M059J (cell line): ENCODE data around the gene CREB1. TPM values are rescaled to one million over a fixed set of nuclear protein-coding genes. Genes with fewer than 3 reads are reported as not detected.
A peak's percentile ranks its signal among the peaks of the same experiment; 100 is the strongest.

Experiments
- DNase-seq: peaks from one replicate; pipeline ENCODE4 v3.0.0-alpha.2; 2012; ENCODE audit warnings: low read depth
- total RNA-seq: library from RNA; depleted of rRNA; stranded (reverse); fragments of >200 nt; shearing (Covaris generic); gene quantifications from 2 replicates; pipeline ENCODE4 v1.2.3, GENCODE V29; 2014

The CREB1 gene
- total RNA-seq, 1 experiment from 2014 or later: 55.0 TPM

DNA sequence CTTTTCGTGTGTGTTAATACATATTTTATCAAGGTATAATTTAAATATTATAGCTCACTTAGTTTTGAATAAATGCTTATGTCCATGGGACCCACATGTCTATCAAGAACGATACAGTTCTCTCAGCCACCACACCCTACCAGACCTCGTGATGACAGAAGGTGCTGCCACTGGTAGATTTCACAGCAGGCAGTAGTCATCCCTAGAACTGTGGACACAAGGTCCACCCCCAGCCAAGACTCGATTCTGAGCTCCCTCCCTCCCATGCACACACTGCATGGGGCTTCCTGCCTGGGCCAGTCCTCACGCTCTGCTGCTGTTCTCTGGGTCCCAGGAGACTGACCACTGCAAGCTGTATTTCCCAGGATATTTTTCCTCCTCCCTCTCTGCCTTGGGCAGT is 26.5 kb upstream of the CREB1 start:
- peak; percentile 11 for DNase-seq

DNA sequence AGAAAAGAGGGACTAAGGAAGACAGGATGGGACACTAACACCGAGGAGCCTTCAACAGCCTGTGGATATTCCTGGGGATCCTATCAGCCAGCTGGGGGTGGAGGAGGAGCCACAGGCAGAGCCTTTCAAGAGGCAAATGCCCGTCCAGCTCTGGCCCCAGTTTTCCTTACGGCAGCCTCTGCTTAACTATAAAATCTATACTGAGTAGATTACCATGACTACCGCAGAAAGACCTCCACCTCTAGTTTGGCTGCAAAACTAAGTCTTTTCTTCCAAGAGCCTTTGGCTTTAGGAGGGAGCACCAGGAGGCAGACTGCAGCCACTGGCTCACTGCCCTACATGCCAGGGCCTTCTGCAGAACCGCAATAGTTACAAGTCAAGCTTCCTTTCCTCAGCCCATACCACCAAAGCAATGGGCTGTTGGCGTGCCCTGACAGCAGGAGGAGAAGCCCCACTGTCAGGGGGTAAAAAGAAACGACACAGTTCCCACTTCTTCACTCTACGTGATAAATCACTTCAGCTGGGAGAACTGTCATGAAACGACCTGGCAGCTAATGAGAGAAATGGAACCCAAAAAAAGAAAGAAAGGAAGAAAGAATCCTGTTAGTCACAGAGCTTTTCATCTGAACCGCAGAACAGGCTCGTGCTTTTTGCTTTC is 25.1 kb upstream of the CREB1 start:
- peak; percentile 75 for DNase-seq

DNA sequence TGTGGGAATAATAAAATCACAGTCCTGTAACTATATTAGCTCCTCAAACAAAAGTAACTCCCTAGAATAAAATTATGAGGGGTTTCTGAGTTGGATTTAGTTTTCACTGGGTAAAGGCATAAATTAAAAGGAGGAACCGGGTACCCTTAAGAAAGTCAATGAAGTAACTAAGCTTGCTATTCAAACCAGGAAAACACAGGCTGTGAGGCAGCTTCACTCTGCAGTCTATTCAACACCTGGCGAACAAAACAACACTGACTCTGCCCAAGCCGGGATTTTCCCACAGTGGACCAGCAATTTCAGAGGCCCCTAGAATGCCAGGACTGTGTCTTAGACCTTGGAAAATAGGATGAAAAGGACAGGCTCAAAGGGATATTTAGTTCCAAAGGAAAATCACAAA is 24.6 kb upstream of the CREB1 start:
- peak; percentile 31 for DNase-seq

- peak; percentile 91 for DNase-seq
Observed at GRCh38 chr2:207505728-207506127, 24.0 kb upstream of the CREB1 start.

GRCh38 chr2:207506426-207506825 is 23.3 kb upstream of the CREB1 start:
- no peak for DNase-seq

DNA sequence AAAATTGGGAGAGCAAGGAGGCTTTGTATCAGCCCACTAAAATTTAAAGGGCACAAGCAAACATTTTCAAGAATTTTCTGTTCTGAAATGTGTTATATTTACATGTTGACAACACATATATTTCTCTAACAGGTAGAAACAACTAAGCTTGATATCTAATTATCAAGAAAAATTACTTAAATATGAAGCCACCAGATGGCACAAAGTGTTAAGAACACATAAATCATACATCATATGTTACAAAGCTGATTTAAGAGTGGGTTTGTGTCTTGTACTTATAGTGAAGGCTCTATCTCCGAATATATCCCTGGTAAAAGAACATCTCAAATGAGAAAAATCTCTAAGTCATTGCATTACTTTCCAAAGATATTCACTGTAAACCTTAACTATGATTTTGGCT is 19.6 kb upstream of the CREB1 start:
- no peak for DNase-seq

GRCh38 chr2:207511851-207512250 is 17.9 kb upstream of the CREB1 start:
- DNase-seq: no peak

- no peak for DNase-seq
Observed at GRCh38 chr2:207512356-207512755, 17.4 kb upstream of the CREB1 start.

DNA sequence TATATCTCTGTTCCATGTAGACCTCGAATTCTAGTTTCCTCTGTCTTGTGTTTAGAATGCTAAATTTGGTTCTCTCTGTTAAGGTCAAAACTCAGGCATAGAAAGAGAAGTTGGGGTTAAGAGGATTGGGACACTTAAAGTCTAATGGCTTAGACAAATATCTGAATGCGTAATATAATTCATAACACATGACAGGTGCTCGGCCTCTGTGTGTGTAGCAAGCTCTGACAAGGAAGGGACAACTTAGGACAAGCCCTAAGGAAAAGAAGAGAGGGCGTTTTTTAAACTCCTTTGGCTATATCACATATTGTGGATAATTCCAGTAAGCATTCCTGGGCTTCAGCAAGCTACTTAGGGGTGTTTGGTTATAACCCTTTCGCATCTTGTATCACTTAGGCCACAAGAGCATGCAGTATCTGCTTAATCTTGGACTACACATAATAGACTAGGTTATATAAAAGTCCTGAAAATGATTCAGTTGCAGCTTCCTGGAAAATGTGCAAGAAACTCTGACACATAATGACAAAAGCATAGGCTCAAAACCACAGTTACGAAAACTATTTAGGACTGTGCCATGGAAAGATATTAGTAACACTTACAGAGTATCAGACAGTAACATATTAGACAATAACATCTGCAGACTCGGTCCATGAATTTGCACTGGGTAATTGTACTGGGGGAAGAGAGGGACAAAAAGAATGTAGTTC is 16.1 kb upstream of the CREB1 start:
- DNase-seq: peak; percentile 96

DNA sequence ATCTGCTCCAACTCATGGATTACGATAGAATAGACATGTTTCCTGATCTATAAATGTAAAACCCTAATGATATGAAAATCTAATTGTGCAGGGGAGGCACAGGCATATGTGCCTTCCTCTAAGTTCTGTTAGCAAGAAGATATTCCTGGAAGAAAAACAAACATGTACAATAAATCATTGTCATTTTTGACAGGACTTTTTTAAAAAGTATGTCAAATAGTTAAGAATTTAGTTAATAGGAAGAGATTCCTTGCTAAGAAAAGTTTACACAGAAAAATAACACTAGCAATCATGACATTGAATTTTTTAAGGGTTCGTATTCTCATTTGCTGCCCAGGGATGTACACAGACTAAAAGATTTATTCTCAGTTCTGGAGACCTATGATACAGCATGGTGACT is 15.3 kb upstream of the CREB1 start:
- DNase-seq: peak; percentile 15

DNA sequence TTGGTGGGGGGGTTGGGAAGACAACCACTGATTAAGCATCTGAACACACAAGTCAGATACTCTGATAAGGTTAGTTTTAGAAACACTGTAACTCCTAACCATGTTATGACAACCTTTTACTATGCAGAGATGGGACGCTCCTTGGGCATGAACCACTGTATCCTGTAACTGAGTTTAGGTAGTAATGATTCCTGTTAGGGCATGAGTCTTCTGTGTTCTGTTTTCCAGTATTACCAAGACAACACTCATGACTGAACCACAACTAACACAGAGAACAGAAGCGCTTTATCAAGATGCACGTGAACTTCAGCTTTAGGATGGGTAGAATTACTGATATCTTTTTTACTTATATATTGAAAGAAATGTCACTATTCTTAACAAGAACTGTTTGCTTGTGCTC is 14.1 kb upstream of the CREB1 start:
- DNase-seq: peak; percentile 24

DNA sequence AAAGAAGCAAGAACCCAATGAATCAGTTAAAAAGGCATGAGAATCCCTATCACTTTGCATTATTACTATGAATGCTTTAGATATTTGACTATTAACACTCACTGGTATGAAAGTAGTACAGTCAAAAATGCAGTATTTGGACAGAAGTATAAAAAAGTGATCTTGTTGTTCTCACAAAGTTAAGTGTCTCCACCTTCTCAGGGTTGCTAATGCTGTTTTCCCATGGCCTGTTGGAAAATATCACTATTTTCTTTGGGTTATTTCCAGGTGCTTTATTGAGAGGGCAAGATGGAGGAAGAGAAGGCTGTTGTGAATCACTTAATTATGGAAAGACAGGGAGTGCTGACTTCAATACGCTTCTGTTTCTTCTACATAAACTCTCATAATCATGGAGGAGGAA is 13.6 kb upstream of the CREB1 start:
- DNase-seq: peak; percentile 32

DNA sequence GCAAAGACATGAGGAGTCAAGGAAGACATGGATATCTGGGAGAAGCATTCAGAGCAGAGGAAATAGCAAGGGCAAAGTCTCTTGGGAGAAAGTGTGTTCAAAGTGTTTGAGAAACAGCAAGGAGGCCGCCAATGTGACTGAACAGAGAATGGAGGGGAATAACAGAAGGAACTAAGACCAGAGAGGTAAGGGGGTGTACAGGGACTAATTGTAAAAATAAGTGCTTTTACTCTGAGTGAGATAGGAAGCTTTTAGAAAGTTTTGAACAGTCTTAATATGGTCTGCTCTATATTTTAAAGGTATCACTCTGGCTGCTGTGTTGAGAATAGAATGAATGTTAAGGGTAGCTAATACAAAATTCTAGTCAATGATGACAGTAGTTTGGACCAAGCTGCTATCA is 6.8 kb upstream of the CREB1 start:
- no peak for DNase-seq

DNA sequence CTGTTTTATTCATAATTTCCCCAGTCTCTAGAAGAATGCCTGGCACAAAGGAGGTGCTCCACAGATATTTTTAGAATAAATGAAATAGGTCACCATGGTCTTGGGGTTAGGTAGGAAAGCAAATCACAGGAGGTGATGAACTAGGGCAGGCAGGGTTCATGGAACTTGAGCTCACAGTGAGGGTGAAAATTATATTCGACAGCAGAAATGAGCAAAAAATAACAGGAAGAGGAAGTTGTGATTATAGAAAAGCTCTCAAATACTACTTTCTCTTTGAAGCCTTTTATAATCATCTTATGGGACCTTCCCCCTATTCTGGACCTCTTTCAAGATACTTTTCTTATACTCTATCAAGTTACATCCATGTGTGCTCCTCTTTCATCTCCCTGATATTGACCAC is 4.5 kb upstream of the CREB1 start:
- DNase-seq: no peak

GRCh38 chr2:207528980-207529329 is 807 bp upstream of the CREB1 start:
- peak; percentile 41 for DNase-seq

- DNase-seq: peak; percentile 65
Observed at GRCh38 chr2:207530160-207531031, 634 bp downstream of the CREB1 start.

DNA sequence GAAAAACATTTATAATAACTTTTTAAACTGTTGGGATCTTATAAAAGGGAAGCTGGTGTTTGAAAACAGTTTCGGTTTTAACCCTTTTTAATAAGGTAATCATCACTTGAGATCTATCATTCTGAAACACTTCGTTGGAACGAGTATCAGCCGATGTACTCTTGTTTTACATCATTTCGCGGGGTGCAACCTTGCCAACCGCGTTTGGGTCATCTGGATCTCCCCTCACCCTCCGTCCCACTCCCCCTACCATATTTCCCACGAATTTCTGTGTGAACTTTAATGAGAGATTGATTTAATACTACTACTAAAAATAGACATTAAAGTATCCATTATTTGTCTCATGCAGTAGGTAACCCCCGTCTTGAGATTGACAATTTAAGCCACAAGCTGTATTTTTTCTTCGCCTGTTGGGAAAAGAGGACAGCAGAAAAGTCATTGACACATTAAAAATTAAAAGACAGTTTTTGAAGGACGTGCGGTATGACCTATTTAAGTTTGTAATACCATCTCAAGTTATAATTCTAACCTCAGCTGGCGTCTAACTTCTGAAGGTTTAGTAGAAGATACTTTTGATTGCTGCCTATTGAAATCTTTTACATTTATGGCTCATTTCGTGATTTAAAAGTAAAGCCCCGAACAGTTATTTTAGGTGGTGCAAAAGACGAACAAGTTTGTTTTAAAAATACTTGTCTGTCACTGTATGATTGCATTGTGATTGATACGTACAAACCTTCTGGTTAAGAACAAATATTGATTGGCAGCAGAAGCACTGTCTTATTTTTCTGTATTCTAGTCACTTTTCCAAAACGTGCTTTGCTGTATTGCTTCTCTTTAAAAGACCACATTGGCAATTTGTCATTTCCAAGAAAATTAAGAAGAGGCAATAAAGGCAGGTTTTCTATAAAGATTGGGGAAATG is 1.5 kb downstream of the CREB1 start:
- DNase-seq: peak; percentile 34

DNA sequence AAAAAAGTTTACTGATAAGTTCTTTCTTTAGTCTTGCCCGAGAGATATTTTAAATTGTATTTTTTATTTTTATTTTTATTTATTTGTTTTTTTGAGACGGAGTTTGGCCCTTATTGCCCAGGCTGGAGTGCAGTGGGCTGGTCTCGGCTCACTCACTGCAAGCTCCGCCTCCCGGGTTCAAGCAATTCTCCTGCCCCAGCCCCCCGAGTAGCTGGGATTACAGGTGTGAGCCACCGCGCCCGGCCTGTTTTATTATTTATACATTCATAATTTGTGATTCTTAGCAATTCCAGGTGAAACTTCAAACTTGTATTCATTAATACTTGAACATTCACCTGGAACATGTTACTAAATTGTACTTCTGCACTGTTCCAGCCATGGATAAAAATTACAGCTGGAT is 2.9 kb downstream of the CREB1 start:
- DNase-seq: no peak

- no peak for DNase-seq
Observed at GRCh38 chr2:207533461-207534008, 3.8 kb downstream of the CREB1 start.

DNA sequence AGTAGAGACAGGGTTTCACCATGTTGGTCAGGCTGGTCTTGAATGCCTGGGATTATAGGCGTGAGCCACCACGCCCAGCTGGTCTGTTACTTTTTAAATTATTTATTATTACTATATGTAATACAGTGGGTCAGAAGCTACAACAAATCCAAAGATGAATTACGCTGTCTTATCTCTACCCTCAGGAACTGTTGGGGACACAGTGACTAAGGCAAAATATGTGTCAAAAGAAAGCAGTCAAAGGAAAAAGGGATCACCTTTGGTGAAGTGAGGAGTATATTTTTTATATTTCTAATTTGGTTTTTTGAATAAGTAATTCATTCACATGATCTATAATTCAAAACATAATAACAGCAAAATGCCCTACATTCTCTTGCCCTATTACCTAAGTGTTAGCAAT is 4.7 kb downstream of the CREB1 start:
- DNase-seq: no peak

DNA sequence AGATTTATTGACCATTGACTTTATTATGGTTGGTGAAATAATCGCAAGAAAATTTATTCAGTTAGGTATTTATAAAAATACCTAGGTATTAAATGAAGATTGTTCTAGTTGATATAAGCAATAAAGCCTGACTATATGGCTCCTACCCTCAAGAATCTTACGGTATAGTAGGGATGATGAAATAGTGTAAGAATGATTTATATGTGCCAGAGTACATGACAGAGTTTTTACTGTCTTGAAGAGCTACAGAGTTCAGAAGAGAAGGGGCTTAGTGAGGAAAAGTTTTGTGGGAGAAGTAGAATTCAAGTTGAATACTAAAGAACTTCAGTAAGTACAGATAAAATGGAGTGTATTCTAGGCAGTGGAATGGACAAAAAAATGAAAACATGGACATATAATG is 9.7 kb downstream of the CREB1 start:
- no peak for DNase-seq
